GM12874 (cell line): ENCODE data around the gene GMDS.

ENCODE experiments used
- CTCF ChIP-seq: IDR thresholded peaks from 2 replicates; pipeline ENCODE4 v1.5.1; 2011; ENCODE audit warnings: low read depth, mild to moderate bottlenecking, control low read depth, low read length, moderate library complexity; ENCODE audit not compliant: insufficient read depth

Gene GMDS

DNA sequence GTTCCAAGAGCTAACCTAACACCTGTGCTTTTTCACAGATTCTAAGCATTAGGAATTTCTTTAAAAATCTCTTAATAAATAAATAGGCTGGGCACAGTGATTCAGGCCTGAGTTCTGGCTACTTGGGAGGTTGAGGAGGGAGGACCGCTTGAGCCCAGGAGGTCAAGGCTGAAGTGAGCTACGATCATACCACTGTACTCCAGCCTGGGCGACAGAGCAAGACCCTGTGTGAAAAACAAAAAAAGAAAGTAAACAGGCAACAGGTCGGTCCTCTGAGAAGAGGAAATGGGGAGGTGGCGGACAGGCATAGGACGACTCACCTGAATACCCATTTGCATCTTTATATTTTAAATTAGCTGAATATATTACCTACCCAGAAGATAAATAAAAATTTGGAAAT lies 26.5 kb downstream of the GMDS start:
- no peak for TF ChIP-seq CTCF

DNA sequence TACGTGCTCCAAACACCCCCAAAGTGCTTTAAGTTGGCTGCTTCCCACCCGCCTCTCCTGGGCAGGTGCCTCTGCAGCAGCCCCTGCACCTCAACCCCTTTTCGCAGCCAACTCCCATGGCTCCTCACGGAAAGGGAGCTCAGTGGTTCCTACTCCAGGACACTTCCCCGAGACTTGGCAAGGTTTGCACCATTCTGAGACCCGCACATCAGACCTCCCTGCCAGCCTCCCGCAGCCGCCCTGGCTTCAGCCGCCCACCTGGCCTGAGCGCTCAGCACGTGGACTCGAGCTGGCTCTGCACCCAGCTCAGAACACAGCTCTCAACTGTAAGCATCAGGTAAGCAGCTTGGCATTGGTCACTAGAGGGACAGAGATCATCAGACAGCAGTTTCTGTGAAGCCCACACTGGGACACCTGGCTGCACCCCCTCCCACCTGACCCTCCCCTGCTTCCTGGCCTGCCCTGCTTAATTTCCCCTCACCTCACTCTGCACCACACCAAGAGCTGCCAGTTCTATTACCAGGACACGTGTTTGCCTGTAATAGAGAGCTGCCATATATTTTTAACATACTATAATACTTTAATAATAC lies 28.5 kb downstream of the GMDS start:
- TF ChIP-seq CTCF: no peak

DNA sequence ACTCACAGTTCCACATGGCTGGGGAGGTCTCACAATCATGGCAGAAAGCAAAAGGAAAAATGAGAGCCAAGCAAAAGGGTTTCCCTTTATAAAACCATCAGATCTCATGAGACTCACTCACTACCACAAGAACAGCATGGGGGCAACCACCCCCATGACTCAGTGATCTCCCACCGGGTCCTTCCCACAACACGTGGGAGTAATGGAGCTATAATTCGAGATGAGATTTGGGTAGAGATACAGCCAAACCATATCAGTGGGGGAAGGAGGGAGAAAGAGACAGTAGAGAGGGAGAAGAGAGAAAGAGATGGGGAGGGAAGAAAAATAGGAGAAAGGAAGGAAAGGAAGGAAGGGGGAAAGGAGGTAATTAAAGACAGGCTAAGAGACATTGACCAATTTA lies 30.1 kb downstream of the GMDS start:
- TF ChIP-seq CTCF: no peak

DNA sequence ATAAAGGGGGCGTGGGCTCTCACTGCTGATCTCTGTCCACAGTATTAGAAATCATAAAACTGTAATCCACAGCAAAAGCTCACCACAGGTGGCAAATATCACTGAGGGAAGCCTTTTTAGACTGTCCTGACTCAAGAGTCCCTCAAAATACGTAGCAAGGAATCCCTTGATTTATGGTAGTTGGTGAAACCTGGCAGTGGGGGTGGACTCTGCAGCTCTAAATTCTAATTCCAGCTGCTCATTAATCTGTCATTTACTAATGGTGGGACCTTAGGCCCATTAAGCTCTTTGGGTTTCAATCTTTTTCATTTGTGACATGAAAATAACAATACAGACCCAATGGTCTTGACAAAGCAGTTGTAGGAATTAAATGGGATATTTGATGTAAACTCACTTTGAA lies 32.3 kb downstream of the GMDS start:
- no peak for TF ChIP-seq CTCF

DNA sequence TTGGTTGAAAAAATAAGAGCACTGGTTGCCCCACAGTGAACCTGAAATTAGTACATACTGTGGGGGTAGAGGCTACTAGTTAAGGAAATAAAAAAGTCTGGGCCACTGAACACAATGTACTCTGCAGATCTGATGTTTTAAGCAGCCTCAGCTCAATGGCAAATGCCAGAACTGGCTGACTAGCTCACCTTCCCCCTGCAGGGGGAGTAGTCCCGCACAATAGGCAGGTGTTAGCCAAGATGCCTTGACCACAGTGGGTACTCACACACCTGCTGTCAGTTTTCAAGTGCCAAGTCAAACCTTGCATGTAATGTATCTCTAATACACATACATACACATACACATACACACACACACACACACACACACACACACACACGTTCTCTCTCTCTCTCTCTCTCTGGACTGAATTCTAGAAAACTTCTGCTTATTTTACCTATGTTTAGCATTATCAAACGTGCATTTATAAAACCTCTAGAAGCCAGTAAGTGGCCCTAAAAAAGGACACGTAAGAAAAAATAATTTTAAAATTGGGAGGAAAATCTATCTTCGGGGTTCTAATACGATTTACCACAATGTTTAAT lies 36.1 kb downstream of the GMDS start:
- TF ChIP-seq CTCF: peak; percentile 80

- no peak for TF ChIP-seq CTCF
Observed at GRCh38 chr6:2208468-2208867, 36.9 kb downstream of the GMDS start.

- TF ChIP-seq CTCF: no peak
Observed at GRCh38 chr6:2205396-2205795, 40.0 kb downstream of the GMDS start.

- no peak for TF ChIP-seq CTCF
Observed at GRCh38 chr6:2204272-2204671, 41.1 kb downstream of the GMDS start.
